DMS153 treated with DMSO at 0.1 percent for 48 hours (cell line): ENCODE measurements around the gene RBMS1.

ENCODE experiments used
- DNase-seq: peaks from one replicate; lab custom pipeline; 2025; ENCODE audit not compliant: unreplicated experiment; lab: John Stamatoyannopoulos, UW

Gene RBMS1

GRCh38 chr2:160261732-160262131, 231.9 kb downstream of the RBMS1 start:
- no peak for DNase-seq

GRCh38 chr2:160258492-160258805, 235.2 kb downstream of the RBMS1 start:
- no peak for DNase-seq

DNA sequence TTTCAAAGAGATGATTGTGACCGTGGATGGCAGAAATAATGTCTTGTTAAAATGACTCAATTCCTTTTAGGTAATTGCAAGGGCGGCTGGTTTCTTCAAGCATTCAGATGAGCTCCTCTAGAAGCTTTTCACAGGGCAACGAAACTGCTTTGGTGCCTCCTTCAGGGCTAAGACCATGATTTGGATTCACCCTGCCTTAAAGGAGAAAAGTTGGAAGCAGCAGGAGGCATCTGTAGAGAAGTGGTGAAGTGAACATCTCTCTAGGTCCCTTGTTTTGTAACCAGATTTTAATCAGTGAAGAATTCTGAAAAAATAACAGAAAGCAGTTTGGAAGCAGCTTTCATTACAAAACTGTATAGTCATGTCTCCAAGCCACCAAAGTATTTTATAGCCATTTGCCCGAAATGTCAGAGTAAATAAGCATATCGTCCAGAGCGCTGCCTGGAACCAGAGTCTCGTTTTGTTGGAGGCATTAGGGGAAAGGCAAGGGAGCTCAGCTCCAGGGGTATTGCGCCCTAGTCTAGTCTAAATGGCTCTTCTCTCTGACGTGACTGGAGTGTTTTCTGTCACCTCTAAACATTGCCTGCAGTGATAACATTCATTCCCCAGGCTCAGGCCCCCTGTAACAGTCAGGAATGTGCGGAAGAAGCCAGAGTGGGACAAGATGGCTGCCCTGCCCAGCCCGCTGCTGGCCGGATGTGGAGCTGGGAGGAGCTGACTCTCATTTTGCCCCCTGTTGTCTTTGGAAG, 235.7 kb downstream of the RBMS1 start:
- DNase-seq: no peak

- no peak for DNase-seq
Measured at GRCh38 chr2:160257041-160257742, 236.4 kb downstream of the RBMS1 start.

GRCh38 chr2:160256507-160256906, 237.1 kb downstream of the RBMS1 start:
- no peak for DNase-seq

DNA sequence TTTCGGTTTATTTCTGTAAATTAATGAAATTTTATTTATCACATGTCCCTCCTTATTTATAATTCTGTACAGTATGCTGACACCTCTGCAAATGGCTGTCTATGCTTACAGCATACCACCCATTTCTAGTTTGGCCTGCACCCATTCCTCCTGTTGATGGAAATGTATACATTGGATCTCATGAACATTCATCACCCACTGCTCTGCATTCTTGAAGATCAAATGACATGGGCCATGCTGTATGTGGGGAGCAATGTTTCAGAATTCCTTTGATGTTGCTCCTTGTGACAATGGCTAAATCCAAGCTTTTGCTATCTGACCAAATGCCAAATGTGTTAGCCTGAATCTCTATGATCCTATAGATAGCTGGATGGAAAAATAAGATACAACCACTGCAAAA, 238.2 kb downstream of the RBMS1 start:
- DNase-seq: no peak

GRCh38 chr2:160254189-160254762, 239.3 kb downstream of the RBMS1 start:
- no peak for DNase-seq

- no peak for DNase-seq
Measured at GRCh38 chr2:160253440-160254188, 240.0 kb downstream of the RBMS1 start.

- DNase-seq: no peak
Measured at GRCh38 chr2:160252900-160253299, 240.7 kb downstream of the RBMS1 start.

- DNase-seq: peak; percentile 38
Measured at GRCh38 chr2:160252278-160252887, 241.2 kb downstream of the RBMS1 start.

- DNase-seq: no peak
Measured at GRCh38 chr2:160251569-160251968, 242.0 kb downstream of the RBMS1 start.

GRCh38 chr2:160249876-160250275, 243.7 kb downstream of the RBMS1 start:
- no peak for DNase-seq

DNA sequence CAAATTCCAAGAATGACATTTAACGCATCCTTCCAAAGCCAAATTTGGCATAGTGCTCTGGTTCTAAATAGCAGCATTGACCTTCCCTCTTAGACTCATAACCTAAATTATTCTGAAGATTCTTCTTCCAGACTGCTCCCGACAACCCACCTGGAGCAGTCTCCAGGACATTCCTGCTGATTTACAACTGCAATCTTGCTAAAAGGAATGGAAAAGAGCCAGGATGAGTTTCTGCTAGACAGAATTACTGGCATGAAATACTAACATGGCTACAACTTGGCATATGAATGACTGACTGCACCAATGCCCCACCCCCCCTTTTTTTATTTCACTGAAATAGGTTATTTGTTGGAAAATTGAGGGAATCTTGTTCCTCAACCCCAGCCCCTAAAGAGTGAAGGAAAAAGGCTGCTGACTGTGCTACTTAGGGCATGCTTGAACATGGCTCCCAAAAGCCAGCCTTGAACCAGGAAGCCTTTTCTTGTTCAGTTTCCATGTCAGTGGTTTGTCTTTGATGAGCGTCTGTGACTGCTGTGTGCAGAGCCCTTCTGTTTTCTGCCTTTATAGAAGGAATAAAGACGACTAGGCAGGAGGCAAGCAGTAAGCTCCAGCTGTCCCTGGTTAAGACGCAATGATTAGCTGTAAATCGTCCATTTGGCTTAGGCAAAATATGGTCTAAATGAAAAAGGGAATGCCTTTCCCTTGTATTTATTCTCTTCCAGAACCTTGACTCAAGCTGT, 246.1 kb downstream of the RBMS1 start:
- no peak for DNase-seq

- no peak for DNase-seq
Measured at GRCh38 chr2:160246356-160246755, 247.3 kb downstream of the RBMS1 start.

GRCh38 chr2:160245614-160246155, 247.9 kb downstream of the RBMS1 start:
- no peak for DNase-seq

- no peak for DNase-seq
Measured at GRCh38 chr2:160242893-160243564, 250.6 kb downstream of the RBMS1 start.

DNA sequence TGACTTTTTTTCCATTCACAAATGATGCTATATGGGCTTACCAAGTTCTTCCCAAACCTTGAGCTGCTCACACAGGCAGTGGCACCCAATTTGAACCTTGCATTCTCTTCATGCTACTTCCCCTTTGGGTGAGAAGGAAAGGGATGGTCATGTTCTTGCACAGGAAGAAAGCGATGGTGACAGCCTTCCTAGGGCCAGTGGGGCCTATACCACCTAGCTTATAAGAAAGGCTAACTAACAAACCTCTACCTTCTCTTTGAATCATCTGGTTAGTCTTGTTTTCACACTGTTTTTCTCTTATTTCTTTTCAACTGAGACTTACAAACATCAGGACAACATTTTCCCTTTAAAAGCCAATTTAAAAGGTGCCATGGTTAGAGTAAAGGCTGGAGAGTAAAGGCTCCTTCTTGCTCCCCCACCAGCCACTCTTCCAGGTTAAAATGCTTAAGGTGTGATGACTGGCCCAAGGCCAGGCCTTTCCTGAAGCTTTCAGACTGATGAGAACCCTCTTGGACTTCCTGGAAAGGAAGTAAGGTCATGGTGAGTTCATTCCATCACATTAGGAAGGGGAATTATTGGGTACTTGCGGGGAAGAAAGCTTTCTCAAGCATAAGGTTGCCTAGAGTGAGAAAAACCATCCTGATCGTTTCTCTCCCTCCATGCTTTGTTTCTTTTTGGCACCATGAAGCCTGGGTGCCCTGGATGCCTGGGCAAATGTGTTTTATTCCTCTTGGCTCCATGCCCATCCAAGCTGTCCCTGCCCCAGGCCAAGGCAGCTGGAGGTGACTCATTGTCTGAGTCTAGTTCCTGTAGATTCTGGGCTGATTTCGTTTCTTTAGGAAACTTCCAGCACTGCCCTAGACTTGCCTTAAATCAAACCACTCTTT, 252.1 kb downstream of the RBMS1 start:
- peak; percentile 5 for DNase-seq

DNA sequence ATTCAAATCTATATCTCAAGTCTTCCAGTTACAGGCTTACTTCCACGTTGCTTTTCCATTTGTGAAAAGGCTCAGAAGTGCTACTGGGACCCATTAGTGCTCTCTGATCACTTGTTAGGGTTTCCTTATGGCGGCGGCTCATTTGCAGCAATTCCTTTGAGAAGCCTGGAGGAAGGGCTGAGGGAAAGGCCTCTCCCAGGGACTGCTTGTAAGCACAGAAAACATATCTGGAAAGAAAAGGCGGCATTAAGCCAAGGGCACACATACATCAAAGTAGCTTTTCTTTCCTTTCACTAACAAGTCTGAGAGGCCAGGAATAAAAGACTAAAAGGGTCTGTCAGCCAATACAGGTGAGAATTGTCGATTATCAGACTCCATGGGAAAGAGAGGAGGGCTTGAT, 254.2 kb downstream of the RBMS1 start:
- no peak for DNase-seq

GRCh38 chr2:160238392-160238791, 255.2 kb downstream of the RBMS1 start:
- DNase-seq: no peak
